T-helper 1 cell (primary cell): ENCODE data around the gene ZNF57.
"Not testable (repeated sequence)": the region's sequence is repeated elsewhere in the genome, so short reads cannot be mapped to it uniquely, and the experiment has no call there.

ENCODE experiments used
- DNase-seq, 5 donors: peaks; one replicate each; pipeline ENCODE4 v3.0.0-alpha.2; 2012 to 2020

Gene ZNF57

GRCh38 chr19:2902590-2903218 lies 2.0 kb downstream of the ZNF57 start:
- DNase-seq: no peak

GRCh38 chr19:2903326-2903725 lies 2.6 kb downstream of the ZNF57 start:
- not testable (repeated sequence) for DNase-seq

- DNase-seq: no peak
Measured at GRCh38 chr19:2905918-2906519, 5.3 kb downstream of the ZNF57 start.

- DNase-seq: no peak
Measured at GRCh38 chr19:2906631-2907195, 6.0 kb downstream of the ZNF57 start.

GRCh38 chr19:2912306-2912705 lies 11.6 kb downstream of the ZNF57 start:
- peak in 1 of 5 donors; percentile 24 for DNase-seq

GRCh38 chr19:2917275-2918184 lies 16.8 kb downstream of the ZNF57 start:
- no peak for DNase-seq

- no peak for DNase-seq
Measured at GRCh38 chr19:2922987-2923386, 22.3 kb downstream of the ZNF57 start.

GRCh38 chr19:2923510-2923909 lies 22.8 kb downstream of the ZNF57 start:
- DNase-seq: no peak

- DNase-seq: no peak
Measured at GRCh38 chr19:2926341-2927031, 25.8 kb downstream of the ZNF57 start.

GRCh38 chr19:2927032-2927430 lies 26.3 kb downstream of the ZNF57 start:
- no peak for DNase-seq

- no peak for DNase-seq
Measured at GRCh38 chr19:2933490-2933910, 32.8 kb downstream of the ZNF57 start.

GRCh38 chr19:2935863-2936262 lies 35.1 kb downstream of the ZNF57 start:
- not testable (repeated sequence) for DNase-seq

GRCh38 chr19:2942928-2943640 lies 42.4 kb downstream of the ZNF57 start:
- no peak for DNase-seq

GRCh38 chr19:2944403-2944774 lies 43.7 kb downstream of the ZNF57 start:
- DNase-seq: no peak

- DNase-seq: peak; percentile 95 to 100 (median 98)
Measured at GRCh38 chr19:2944775-2945574, 44.2 kb downstream of the ZNF57 start, which contains the start of gene ZNF77. ZNF77 (minus strand) TSS chr19:2944971; CDS start chr19:2944840, 131 bp downstream.

- no peak for DNase-seq
Measured at GRCh38 chr19:2945575-2946184, 45.0 kb downstream of the ZNF57 start.

- no peak for DNase-seq
Measured at GRCh38 chr19:2949939-2950285, 49.2 kb downstream of the ZNF57 start.

- peak; percentile 99 to 100 (median 100) for DNase-seq
Measured at GRCh38 chr19:2950286-2951124, 49.8 kb downstream of the ZNF57 start.

GRCh38 chr19:2952953-2953481 lies 52.3 kb downstream of the ZNF57 start:
- DNase-seq: no peak
